ENCODE data around the gene CHST7. TPM values are rescaled to one million over a fixed set of nuclear protein-coding genes. Genes with fewer than 3 reads are reported as not detected.
"Not testable (repeated sequence)": the region's sequence is repeated elsewhere in the genome, so short reads cannot be mapped to it uniquely, and the experiment has no call there.

Gene CHST7
- 6.1 and 8.0 TPM in 2 replicates for total RNA-seq

DNA sequence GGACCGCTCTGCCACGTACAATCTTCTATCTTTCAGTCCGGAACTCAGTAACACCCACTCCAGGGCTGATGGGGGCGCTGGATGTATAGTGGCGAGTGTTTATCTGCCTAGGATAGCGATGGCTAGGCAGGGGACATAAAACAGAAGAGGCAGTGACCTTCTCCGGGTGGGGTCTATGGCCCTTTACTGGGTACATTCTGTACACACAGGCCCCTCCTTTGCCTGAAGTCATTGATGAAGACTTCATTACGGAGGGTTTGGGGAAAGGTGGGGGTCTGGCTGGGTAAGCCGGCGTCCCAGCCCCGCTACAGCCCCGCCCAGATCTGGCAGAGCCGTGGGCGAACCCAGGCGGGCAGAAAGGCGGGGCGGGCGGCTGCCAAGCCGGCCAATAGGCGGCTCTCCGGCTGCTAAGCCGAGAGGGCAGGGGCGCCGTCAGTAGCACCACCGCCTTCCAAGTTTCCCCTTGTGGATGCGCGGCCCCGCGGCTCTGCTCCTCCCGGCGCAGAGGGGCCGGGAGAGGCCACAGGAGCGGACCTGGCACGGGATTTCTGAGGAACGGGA lies at the start of gene CHST7:
Gene CHST7 (plus strand): TSS at position 435 of the 561 bp plus-strand sequence. CDS start 167 bp downstream, outside the sequence.
- peak within 1 kb of the TSS; percentile 57 for H3K4me3 ChIP-seq (ENCODE audit: low read depth, low read length)
- TF ChIP-seq CTCF (conservative IDR thresholded peaks at IDR 0.05; ENCODE audit: low read depth, low read length) = no peak
- no peak for DNase-seq (ENCODE audit: low read depth)

DNA sequence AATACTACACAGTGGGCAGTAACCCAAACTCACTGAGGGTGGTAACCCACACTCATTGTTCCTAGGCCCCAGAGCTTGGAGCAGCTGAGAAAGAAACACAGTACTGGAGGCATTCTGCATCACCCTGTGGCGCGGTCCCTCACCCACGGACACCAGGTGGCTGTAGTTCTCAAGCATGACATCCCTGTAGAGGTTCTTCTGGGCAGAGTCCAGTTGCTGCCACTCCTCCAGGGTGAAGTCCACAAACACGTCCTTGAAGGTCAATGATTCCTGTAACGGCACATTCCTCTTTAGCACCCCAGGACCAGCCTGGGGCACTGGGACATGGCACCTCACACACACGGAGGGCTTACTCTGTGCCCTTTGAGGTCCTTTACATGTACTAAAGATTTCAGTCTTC lies 44.9 kb upstream of the CHST7 start:
- not testable (repeated sequence) for H3K4me3 ChIP-seq (ENCODE audit: low read depth, low read length); DNase-seq (ENCODE audit: low read depth)

- not testable (repeated sequence) for DNase-seq (ENCODE audit: low read depth); H3K4me3 ChIP-seq (ENCODE audit: low read depth, low read length)
These were observed 43.7 kb upstream of the CHST7 start for GRCh38 chrX:46529740-46530403.

DNA sequence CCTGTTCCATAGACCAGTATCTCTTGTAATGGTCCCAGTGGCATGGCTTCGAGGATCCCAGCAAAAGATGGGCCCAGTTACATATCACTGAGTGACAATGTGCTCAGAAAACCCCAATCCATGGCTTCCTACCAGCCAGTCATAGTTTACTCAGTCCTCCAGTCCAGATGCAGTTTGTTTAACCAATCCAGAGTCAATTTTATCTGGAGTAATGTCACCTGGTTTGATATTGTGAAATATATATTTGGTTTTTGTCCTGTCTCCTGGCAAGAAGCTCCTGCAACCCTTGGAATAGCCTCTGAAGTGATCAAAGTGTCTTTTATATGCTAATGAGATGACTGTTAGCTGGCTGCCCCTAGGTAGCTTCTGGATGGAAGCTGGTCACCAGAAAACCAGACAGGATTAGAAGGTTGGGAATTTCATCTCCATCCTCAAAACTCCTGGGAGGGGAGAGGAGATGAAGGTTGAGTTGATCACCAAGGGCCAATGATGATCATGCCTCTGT lies 43.1 kb upstream of the CHST7 start:
- DNase-seq (ENCODE audit: low read depth); H3K4me3 ChIP-seq (ENCODE audit: low read depth, low read length): not testable (repeated sequence)

GRCh38 chrX:46531442-46531841 lies 42.1 kb upstream of the CHST7 start:
- no peak for DNase-seq (ENCODE audit: low read depth)
- no peak overlapping the region for H3K4me3 ChIP-seq (ENCODE audit: low read depth, low read length)
- no peak for TF ChIP-seq CTCF (conservative IDR thresholded peaks at IDR 0.05; ENCODE audit: low read depth, low read length)

DNA sequence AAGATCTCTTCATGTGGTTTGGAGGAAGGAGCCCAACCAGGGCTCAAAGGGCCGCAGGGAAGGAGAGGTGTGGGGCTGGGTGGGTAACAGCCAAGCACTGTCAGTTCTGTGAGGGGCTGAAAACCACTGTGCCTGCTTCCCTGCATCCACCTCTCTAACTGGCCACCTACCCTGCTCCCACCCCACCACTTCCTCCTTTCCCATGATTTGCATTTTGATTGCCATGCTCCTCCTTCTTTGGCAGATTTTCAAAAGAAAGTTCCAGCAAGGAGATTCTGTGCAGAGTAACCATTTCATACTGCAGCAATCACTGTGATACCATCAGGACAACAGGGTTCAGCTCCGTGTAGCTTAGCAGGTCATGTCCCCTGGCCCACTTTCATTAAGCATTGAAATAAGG lies 30.1 kb upstream of the CHST7 start:
- no peak overlapping the region for H3K4me3 ChIP-seq (ENCODE audit: low read depth, low read length)
- no peak for DNase-seq (ENCODE audit: low read depth)
- no peak for TF ChIP-seq CTCF (conservative IDR thresholded peaks at IDR 0.05; ENCODE audit: low read depth, low read length)

DNA sequence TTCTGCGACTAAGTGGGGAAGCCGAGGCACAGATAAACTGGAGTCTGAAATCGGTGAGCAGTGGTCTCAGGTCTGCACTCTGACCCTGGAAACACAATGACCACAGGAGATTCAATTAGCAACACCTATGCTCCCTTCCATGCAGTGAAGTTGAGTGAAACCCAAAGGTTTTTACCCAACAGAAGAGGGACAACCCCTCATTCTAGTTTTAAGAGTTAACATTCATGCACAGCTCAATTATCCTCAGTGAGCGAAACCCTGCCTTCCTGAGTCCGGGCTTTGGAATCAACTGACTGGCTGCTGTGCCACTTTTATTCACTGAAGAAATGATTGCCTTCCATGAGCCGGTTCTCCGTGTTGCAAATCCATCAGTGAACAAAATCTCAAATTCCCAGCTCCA lies 29.0 kb upstream of the CHST7 start:
- peak overlapping the region; percentile 84 for H3K4me3 ChIP-seq (ENCODE audit: low read depth, low read length)
- DNase-seq (ENCODE audit: low read depth) = not testable (repeated sequence)

- peak within 1 kb of the TSS; percentile 84 for H3K4me3 ChIP-seq (ENCODE audit: low read depth, low read length)
- peak; percentile 50 for DNase-seq (ENCODE audit: low read depth)
- TF ChIP-seq CTCF (conservative IDR thresholded peaks at IDR 0.05; ENCODE audit: low read depth, low read length) = peak; percentile 28
These were observed 28.2 kb upstream of the CHST7 start, which contains the start of gene ZNF674 for GRCh38 chrX:46545111-46546005. Gene ZNF674 (minus strand): TSS chrX:46545421. CDS start chrX:46542087, 3,334 bp downstream.

All from epithelial cell of proximal tubule (primary cell).